Thyroid gland (tissue), 4 donors: Measurements from ENCODE around the gene GPAM.

Experiments used
- POLR2A ChIP-seq, 2 donors: fragments of 450-650 bp; IDR thresholded peaks; one replicate each; pipeline ENCODE4 v1.6.1; 2017; ENCODE audit warnings: antibody characterized with exemption in 2 of 2, mild to moderate bottlenecking in 2 of 2, moderate library complexity in 1 of 2
- TF ChIP-seq, protein P1 (sequence below), 6 experiments: fragments of 200-600 bp in 3 of 6; fragments of 450-650 bp in 3 of 6; sonication (generic) in 3 of 6; IDR thresholded peaks; one replicate each; pipeline ENCODE4 v1.5.1; 2016 to 2019; ENCODE audit warnings: antibody characterized with exemption in 6 of 6, mild to moderate bottlenecking in 2 of 6, inconsistent platforms in 1 of 6, moderate library complexity in 1 of 6

GRCh38 chr10:112221545-112221944 lies 38.0 kb upstream of the GPAM start:
- no peak for TF ChIP-seq POLR2A (IDR thresholded peaks at IDR 0.05)
- TF ChIP-seq, protein P1, sequence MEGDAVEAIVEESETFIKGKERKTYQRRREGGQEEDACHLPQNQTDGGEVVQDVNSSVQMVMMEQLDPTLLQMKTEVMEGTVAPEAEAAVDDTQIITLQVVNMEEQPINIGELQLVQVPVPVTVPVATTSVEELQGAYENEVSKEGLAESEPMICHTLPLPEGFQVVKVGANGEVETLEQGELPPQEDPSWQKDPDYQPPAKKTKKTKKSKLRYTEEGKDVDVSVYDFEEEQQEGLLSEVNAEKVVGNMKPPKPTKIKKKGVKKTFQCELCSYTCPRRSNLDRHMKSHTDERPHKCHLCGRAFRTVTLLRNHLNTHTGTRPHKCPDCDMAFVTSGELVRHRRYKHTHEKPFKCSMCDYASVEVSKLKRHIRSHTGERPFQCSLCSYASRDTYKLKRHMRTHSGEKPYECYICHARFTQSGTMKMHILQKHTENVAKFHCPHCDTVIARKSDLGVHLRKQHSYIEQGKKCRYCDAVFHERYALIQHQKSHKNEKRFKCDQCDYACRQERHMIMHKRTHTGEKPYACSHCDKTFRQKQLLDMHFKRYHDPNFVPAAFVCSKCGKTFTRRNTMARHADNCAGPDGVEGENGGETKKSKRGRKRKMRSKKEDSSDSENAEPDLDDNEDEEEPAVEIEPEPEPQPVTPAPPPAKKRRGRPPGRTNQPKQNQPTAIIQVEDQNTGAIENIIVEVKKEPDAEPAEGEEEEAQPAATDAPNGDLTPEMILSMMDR (IDR thresholded peaks at IDR 0.05): no peak
